HFF-Myc (cell line): ENCODE measurements around the gene TTLL12.

ENCODE experiments used
- DNase-seq: peaks from one replicate; pipeline ENCODE4 v3.0.0-alpha.2; 2011; ENCODE audit warnings: low read depth; ENCODE audit errors: extremely low read depth
- H3K4me3 ChIP-seq: replicated peaks from 2 replicates; pipeline ENCODE4 v1.5.1; 2011; ENCODE audit warnings: low read depth, mild to moderate bottlenecking, control low read depth, low read length
- CTCF ChIP-seq: IDR thresholded peaks from 2 replicates; pipeline ENCODE4 v1.5.1; 2012; ENCODE audit warnings: mild to moderate bottlenecking, low read depth, low read length, control low read depth; ENCODE audit errors: missing control alignments

TTLL12 gene

GRCh38 chr22:43225609-43226008, 38.7 kb upstream of the TTLL12 start:
- no peak for TF ChIP-seq CTCF
- no peak overlapping the region for H3K4me3 ChIP-seq
- no peak for DNase-seq

GRCh38 chr22:43222987-43223386, 36.1 kb upstream of the TTLL12 start:
- DNase-seq = no peak
- no peak overlapping the region for H3K4me3 ChIP-seq
- TF ChIP-seq CTCF = no peak

DNA sequence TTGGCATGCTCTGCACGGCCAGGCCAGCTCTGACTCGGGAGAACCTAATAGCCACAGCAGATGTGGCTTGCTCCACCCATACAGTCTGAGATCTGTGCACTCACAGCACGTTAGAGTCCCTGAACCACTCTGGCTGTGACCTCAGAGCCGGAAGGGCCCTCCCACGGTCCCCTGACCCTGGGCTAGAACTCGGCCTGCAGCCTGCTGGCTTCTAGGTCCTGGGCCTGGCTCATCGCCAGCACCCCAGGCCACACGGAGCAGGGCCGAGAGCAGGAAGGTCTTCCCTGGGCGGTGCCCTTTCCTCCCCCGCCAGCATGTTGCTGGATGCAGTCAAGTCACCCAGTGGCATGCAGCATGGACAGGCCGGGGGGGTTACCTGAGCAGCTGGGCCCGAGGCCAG, 35.3 kb upstream of the TTLL12 start:
- no peak overlapping the region for H3K4me3 ChIP-seq
- DNase-seq = no peak
- no peak for TF ChIP-seq CTCF

GRCh38 chr22:43220625-43221380, 33.9 kb upstream of the TTLL12 start:
- TF ChIP-seq CTCF = no peak
- DNase-seq = no peak
- H3K4me3 ChIP-seq = no peak overlapping the region

- no peak for TF ChIP-seq CTCF
- H3K4me3 ChIP-seq = no peak overlapping the region
- DNase-seq = no peak
These were observed 31.9 kb upstream of the TTLL12 start for GRCh38 chr22:43218786-43219185.

- DNase-seq = no peak
- TF ChIP-seq CTCF = no peak
- H3K4me3 ChIP-seq = no peak overlapping the region
These were observed 30.5 kb upstream of the TTLL12 start for GRCh38 chr22:43217285-43218030.
